Spleen (tissue), 7 donors: Measurements from ENCODE around the gene AARS2.

Source experiments
- CTCF ChIP-seq, 11 experiments: fragments of 200-600 bp in 7 of 11; fragments of 450-650 bp in 4 of 11; sonication (generic) in 4 of 11; IDR thresholded peaks in 8 of 11; conservative IDR thresholded peaks in 3 of 11; 1 replicate in 7 of 11; 2 replicates in 4 of 11; pipeline versions ENCODE4 v1.4.0 to v1.8.0; 2016 to 2021; ENCODE audit warnings: antibody characterized with exemption in 11 of 11, inconsistent platforms in 4 of 11, mild to moderate bottlenecking in 1 of 11
- POLR2A ChIP-seq, 3 donors: fragments of 450-650 bp; IDR thresholded peaks; one replicate each; pipeline ENCODE4 v1.5.1; 2017; ENCODE audit warnings: antibody characterized with exemption in 3 of 3, mild to moderate bottlenecking in 1 of 3
- POLR2AphosphoS5 ChIP-seq, 3 donors: sonication (generic); formaldehyde crosslinking; IDR thresholded peaks; one replicate each; pipeline ENCODE4 v1.5.1; 2017; ENCODE audit warnings: antibody characterized with exemption in 3 of 3
- donor health status: DM: no; HTN: no; CAD: no; lungs with moderate emphysema.
- donor health status: DM: no; HTN: no; CAD: no.
- donor health status: DM: no; HTN: no; CAD: no.

- TF ChIP-seq CTCF (IDR thresholded peaks at IDR 0.05 in 8 of 11, conservative IDR thresholded peaks at IDR 0.05 in 3 of 11) (no peak), POLR2AphosphoS5 (IDR thresholded peaks at IDR 0.05) (no peak), POLR2A (IDR thresholded peaks at IDR 0.05) (no peak)
Observed at GRCh38 chr6:44327096-44327495, 13.9 kb upstream of the AARS2 start.
